Eye (tissue), 1 donor: Measurements from ENCODE around the gene CCDC172.

ENCODE experiments used
- DNase-seq: peaks from one replicate; pipeline ENCODE4 v3.0.0-alpha.2; 2015

CCDC172 gene, protein sequence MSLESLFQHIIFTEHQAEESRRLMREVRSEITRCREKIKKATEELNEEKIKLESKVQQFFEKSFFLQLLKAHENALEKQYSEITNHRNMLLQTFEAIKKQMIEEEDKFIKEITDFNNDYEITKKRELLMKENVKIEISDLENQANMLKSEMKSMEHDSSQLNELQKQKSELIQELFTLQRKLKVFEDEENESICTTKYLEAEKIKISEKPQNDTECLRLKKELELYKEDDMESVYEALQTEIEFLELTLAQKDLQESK

DNA sequence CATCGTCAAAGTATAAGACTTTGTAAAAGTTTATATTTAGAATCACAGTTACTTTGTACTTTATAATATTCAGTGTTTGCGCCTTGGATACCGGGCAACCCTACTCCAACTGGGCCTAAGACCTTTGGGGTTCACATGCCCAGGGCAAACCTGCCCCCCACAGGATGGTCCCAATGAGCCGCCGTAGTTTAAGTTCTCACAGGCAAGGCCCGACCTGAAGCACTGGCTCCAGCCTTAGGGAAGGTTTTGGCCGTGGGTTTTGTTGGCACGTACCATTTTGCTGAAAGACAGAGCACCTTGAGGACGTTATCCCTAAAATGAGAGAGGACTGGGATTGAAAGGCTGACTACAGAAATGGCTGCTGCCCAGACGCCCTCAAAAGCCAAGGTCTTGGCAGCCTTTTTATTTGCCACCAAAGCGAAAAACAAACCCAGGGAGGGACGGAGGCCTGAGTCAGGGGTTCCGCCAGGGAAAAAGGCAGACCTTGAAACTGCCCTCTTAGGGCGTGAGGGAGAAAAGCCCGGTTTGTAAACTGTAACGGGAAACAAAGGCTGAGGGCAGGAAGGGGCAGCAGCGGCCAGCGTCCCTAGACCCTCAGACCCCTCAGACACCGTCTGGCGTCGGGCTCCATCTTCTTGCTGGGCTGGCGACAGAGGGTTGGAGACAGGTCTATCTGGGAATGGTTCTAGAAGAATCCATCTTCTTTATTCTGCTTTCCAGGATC, at the start of gene CCDC172:
Gene CCDC172 (plus strand): TSS at position 222 of the 724 bp plus-strand sequence. CDS start 564 bp downstream, outside the sequence.
- no peak for DNase-seq

DNA sequence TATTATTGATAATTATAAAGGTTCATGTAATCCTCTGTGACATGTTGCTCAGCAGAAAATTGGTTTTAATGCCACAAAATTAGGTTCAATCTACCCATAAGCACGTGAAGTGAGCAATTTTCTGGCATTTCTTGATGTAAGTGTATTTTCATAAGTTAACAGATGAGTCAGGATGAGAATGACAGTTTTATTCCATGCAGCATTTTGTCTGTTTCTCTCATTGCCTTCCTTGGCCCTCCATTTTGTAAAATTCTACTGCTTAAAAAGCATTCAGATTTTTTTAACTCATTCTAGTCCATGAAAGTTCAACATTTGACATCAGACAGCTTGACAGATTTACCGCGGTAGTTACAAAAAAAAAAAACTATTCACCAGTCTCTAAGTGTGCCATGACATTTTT, 47.3 kb upstream of the CCDC172 start:
- DNase-seq: no peak

DNA sequence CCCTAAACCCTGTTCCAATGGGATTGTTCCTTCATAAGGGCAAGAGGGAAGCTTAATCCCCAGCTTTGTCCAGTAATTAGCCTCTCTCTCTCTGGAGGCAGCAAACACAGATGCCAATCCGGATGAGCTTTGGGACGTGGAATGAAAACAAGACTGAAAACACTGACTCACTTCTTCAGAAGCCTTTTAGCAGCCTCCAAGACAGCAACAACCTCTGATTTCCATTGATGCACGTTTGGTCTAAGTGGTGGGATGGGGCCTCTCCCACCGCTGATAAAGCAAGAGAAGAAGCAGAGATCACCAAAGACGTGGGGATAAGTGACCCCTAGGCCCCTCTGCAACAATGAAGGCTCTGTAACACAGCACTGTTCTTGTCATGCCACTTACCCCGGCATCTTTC, 45.4 kb upstream of the CCDC172 start:
- DNase-seq: peak; percentile 82

DNA sequence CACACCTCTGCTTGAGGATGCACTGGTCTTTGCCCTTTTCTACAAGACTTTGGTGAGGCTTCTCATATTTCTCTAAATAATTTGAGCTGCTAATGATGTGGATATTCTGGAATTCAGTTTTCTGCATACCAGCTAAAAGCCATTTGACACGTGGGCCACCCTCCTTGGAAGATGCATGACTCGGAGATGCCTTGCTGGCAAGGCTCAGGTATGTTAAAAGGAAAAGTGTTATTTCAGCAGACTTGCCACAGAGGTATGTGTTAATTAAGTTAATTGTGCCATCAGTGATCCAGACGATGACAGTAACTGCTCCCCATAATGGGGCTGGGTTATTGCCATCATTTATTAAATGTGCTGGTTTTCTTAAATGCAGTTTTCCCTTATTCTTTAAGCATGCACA, 42.5 kb upstream of the CCDC172 start:
- no peak for DNase-seq

DNA sequence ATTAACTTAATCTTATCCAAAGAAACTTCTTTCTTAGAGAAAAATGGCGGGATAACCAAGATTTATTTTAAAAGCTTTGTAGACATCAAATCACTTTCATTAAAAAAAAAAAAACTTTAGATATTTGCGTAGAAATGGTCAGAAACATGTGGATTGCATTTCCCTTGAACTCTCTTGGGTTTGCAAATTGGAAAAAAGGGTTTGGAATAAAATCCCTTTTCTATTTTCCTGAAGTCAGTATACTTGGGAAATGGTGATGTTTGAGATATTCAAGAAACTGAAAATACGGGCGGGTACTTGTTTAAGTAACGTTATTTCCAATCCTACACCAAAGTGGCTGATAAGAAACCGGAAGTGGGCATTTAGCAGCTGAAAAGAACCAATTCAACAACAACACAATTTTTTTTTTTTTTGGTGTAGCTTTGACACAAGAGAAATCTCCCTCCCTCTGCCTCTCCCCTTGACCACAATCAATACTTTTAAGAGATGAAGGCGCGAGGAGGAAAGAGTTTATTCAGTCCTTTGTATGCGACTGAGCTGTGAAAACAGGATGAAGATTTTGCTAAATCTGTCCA, 37.5 kb upstream of the CCDC172 start:
- no peak for DNase-seq

DNA sequence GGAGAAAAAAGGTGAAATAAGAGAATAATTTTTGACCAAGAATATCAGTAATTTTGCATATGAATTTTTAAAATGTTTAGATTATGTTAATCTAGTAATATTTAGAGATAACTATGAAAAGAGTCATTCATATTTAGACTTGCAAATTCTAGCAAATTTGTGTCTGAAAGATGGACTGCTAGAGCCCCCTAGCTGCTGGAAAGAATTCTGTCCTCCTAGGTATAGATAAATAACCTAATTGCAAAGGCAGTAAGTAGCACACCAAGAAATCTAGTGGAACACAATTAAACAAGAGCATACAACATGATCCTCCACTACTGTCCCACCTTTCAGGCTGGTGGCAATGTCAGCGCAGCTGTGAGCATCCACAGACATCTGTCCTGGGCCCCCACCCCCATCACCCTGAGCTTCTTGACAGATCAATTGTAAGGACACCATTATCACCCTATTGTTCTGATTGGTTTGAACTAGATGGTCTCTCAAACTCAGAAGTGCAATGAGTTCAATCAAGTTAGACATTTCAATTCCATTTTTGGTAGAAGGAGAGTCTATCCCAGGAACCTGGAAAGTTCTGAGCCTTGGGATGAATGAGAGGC, 36.2 kb upstream of the CCDC172 start:
- peak; percentile 85 for DNase-seq

DNA sequence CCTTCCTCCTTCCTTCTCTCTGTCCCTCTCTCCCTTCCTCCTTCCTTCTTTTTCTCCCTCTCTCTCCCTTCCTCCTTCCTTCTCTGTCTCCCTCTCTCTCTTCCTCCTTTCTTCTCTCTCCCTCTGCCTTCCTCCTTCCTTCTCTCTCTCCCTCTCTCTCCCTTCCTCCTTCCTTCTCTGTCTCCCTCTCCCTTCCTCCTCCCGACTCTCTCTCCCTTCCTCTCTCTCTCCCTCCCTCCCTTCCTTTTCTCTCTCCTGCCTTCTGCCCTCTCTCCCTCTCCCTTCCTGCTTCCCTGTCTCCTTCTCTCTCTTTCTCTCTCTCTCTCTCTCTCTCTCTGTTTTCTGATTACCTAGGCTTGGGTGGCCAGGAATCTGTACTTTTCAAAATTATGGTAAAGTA, 34.6 kb upstream of the CCDC172 start:
- no peak for DNase-seq

DNA sequence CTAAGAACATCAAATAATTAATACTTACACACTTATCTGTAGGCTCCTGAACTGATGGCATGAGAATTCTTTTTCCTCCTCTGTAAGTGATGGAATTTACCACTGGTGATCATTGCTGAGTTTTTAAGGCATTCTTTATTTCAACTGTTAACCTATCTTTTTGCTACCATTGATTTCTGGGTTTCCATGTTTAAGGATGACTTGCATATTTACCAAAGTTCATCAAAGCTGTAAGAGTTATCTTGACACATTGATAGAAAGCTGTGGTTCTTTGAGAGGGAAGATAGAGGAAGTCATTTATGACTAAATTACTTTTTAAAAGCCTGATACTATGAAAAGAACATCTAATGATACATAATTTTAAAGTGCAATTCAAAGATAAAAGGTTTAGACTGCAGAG, 31.8 kb upstream of the CCDC172 start:
- DNase-seq: no peak

DNA sequence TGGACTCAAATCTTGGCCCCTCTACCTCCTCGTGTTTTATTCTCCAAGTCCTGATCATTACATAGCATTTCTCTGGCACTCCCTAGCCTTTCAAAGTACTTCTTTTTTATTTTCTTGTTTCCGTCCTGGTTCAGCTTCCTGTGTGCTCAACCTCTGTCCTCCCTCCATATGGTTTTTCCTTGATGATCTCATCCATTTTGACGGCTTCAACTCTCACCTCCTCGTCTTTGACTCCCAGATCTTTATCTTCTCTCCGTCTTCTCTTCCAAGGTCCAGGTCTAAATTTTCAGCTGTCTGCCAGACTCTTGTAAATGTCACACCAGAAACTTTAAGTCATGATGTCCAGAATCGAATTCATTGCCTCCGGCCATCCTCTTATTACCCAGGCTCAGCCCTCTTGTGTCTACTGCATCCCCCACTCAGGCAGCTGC, 27.9 kb upstream of the CCDC172 start:
- DNase-seq: no peak

DNA sequence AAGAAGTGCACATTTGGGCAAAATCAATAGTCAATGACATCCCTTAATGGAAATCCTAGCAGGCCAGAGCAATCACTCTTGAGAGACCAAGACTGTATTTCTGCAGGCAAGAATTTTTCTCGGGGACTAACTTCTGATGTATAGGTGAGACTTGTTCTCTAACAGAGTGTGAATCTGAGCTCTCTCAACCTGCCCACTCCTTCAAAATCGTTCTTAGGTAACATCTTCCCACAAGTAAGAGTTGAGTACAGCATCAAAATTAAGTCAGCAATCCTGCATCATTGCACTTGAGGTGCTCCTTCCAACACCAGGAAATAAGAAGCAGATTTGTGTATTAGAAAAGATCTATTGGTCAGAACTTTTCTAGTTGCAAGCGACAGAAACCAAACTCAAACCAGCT, 25.7 kb upstream of the CCDC172 start:
- DNase-seq: no peak

DNA sequence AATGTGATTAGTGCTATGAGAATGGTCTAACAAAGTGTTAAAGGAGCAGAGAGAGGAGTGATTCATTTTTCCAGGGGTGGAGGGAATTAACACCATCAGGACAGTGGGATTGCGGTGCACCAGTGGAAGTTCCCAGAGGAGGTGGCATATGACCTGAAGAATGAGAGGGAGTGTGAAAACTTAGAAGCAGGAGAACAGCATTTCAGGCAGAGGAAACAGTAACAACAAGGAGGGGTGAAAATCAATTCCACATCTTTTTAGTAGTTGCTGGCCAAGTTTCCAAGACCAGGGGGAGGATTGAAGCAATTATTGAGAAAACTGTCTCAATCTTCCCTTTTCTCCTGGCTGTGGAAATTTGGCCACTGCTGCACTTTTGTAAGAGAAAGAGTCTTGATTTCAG, 23.7 kb upstream of the CCDC172 start:
- DNase-seq: peak; percentile 30

DNA sequence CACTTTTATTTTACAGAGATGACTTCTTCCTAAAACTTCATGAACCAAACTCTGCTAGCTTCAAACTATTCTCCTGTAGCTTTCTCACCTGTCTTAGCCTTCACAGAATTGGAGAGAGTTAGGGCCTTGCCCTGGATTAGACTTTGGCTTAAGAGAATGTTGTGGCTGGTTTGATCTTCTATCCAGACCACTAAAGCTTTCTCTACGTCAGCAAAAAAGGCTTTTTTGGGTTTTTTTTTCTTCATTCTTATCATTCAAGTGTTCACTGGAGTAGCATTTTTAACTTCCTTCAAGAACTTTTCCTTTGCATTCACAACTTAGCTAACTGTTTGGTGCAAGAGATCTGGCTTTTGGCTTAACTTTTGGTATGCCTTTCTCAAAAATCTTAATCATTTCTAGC, 19.3 kb upstream of the CCDC172 start:
- no peak for DNase-seq

DNA sequence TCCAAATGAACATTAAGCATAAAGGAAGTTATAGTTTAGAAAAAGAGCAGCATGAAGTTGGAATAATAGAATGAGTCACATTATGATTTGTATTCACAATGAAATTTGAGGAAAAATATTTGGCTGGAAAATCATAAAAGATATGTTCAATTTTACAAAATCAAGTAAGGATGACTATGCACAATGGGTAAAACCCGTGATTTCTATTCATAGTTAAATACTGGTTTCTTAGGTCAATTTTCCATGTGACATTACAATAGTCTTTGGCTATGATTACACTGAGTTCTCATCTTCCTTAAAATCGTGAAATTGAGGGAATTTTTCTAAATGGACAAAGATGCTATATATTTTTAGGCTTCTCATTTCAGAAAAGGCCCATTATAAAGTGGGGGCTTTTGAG, 17.4 kb upstream of the CCDC172 start:
- no peak for DNase-seq

DNA sequence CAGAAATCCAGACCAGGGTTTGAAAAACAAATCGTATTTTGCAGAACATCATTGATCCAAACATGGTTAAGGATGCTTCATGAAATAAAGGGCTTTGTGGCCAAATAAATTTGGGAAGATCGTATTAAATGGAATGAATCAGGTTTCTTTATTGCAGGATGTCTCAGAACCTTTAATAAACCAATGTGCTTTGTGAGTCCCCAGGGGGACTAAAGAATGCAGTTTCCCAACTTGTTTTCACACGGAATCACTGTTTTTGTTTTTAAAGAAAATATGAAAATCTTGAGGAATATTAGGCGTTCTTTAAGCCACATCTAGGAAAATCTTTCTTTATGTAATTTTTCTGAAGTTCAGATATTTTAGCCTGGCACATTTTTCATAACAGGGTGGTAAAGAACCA, 16.8 kb upstream of the CCDC172 start:
- DNase-seq: no peak

DNA sequence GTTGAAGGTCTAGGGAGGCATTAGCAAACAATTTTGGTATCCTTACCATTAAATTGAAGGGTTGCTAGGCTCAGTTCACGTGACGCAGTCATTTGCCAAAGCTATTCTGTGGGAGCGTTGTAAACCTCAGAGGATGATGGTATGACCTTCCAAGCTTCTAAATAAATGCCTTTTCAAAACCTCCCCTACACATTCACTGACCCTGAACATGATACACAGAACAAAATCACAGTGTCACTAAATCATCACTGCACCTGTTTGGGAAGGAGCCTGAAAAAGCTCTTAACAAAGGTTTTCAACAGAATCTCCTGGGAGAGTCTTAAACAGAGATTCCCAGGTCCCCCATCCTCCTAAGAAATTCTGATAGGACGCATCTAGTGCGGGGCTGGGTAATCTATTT, 13.2 kb upstream of the CCDC172 start:
- no peak for DNase-seq

DNA sequence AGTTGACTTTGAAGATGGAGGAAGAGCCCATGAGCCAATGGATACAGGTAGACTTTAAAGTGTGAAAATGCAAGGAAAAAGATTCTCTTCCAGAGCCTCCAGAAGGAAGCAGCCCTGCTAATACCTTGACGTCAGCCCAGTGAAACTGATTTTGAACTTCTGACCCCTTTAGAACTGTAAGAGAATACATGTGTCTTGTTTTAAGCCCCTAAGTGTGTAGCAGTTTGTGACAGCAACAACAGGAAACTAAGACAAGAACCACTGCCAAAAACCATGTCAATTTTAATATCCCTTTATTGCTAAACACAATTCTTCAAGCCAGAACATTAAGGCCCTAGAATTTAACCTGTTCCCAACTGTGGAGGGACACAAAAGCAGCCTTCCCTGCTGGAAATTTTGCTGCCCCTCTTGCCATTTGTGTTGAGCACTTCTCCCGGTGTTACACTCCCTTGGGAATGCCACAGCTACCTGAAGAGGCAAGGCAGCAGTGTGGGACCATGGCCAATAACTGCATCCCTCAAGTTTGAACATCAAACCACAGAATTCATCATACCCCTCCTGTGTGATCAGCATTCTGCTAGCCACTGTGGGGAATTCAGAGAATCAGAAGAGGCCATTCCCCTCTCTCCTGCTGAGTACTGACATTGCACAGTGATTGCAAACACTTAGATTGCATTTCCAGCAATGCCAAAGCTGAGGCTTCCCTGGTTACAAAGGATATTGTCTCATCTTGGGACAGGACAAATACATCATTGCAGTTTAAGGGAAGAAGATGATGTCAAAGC, 12.3 kb upstream of the CCDC172 start:
- no peak for DNase-seq

DNA sequence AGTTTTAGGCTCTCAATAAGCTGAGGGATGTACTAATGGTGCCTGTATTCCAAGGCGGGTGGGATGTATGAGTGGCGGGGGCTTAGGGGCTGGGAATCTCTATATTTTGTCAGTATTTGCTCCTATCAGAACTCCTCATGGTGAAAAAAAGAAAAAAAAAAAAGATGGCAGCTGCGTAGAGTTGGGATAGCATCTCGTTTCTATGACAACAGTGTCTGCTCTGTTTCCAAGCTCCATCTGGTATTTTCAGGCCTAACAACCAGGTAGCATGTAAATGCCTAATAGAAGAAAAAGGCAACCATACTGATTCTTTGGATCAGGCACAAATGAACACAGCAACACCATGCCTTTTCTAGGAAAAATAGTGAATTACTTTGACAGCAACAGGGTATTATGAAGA, 11.7 kb upstream of the CCDC172 start:
- DNase-seq: no peak

DNA sequence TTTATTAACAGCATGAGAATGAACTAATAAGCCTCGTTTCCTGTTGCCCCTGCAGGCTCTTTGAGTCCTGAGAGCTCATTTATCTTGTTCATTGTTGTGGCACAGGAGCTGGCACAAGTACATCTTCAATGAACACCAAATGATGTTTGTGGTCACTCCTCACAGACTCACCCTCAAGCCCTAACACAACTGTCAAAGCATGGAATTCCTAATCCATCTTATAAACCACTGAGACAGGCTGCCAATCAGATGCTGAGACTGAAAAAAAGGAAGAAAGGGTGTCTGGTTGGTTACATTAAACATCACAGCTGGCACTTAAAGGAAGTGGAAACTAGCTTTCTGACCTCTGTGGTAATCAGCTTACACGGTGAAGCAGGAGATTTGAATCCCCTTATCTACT, 7.7 kb upstream of the CCDC172 start:
- DNase-seq: peak; percentile 11

DNA sequence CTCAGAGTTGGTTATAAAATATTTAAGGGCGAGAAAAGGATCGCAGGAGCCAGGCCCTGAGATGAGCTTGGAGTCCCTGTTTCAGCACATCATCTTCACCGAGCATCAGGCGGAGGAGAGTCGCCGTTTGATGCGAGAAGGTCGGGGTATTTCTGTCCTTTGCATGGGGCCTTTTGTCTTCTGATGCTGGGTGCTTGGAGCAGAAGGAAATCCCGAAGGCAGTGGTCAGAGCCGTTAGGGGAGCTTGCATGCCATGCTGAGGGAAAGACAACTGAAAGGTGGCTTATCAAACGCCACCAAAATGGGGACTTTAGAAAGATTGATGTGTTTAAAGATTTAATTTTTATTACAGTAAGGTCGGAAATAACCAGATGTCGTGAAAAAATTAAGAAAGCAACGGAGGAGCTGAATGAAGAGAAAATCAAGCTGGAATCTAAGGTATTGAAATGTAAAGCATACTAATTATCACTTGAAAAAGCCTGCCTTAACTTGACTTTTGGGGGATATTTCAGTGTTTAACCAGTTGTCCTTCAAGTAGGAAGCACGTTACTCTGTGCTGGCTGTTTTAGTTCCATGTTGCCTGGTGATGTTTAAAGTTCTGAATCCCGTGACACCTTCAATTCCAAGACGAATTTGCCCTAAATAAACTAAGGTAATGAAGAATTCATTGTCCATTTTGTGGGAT, 845 bp downstream of the CCDC172 start:
- no peak for DNase-seq

DNA sequence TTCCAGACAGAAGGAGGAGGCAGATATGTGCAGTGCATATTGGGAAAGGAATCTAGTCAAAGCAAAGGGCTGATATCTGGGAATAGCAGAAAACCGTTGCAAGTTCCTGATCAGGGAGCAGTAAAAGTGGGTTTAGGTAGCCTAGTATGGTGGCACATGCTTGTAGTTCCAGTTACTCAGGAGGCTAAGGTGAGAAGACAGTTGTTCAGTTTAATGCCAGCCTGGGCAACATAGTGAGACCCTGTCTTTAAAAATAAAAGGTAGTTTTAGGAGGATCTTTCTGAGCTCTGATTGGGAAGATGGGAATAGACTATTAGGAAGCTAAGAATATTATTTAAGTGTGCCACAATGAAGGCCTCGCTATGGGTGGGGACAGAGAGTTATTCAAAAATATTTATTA, 1.7 kb downstream of the CCDC172 start:
- DNase-seq: no peak

DNA sequence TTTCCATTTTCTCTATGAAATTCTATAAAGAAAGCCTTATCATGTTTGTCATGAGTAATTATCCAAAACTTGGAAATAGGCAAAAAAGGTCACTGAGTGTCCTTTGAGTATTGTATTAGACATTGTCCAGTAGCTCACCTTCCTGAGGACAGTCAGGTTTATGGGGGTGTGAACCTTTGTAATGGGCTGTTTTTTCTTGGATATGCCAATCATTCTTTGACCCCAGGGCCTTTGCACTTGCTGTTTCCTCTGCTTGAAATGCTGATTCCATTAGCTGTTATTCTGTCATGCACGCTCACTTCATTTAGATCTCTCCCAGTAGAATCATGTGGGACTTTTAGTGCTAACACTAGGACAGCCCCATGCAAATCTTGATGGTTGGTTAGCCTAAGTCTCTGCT, 4.9 kb downstream of the CCDC172 start:
- DNase-seq: no peak

DNA sequence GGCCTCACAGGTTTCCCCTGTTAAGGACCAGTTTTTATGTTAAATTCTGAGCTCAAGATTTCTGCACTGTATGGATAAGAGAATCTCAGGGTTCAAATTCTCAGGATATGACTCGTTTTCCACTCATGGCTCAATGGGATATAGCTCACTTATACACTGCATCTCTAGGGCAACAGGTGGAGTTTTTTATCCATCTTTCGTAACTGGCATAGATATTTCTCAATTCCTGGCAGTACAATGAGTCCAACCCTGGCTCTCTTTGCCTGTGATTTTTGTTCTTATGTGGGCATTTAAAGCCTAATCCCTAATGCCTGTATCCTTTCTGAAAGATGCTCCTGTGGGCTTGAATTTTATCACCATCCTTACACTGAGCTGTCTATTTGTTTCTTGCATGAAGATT, 7.6 kb downstream of the CCDC172 start:
- no peak for DNase-seq

DNA sequence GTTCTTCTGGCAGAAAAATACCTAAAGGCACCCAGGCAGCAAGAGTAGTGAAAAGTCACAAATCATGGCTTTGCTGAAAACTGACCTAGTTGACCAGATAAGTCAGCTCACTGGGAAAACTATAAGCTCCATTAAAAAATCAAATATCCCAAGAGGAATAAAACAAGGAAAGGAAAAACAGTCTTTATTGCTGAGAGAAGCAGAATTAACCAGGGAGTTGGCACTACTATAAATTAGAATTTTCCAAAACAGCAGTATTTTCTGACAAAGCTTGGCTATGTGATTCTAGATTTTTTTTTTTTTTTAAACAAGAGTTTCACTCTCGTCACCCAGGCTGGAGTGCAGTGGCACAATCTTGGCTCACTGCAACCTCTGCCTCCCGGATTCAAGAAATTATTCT, 12.6 kb downstream of the CCDC172 start:
- no peak for DNase-seq
